NCI-H1930 (cell line): ENCODE measurements around the gene TMEM59.
"Not testable (repeated sequence)": the region's sequence is repeated elsewhere in the genome, so short reads cannot be mapped to it uniquely, and the experiment has no call there.

Source experiments
- DNase-seq, 2 experiments: peaks; one replicate each; lab custom pipeline; 2025; lab: John Stamatoyannopoulos, UW

Gene TMEM59, protein sequence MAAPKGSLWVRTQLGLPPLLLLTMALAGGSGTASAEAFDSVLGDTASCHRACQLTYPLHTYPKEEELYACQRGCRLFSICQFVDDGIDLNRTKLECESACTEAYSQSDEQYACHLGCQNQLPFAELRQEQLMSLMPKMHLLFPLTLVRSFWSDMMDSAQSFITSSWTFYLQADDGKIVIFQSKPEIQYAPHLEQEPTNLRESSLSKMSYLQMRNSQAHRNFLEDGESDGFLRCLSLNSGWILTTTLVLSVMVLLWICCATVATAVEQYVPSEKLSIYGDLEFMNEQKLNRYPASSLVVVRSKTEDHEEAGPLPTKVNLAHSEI

DNA sequence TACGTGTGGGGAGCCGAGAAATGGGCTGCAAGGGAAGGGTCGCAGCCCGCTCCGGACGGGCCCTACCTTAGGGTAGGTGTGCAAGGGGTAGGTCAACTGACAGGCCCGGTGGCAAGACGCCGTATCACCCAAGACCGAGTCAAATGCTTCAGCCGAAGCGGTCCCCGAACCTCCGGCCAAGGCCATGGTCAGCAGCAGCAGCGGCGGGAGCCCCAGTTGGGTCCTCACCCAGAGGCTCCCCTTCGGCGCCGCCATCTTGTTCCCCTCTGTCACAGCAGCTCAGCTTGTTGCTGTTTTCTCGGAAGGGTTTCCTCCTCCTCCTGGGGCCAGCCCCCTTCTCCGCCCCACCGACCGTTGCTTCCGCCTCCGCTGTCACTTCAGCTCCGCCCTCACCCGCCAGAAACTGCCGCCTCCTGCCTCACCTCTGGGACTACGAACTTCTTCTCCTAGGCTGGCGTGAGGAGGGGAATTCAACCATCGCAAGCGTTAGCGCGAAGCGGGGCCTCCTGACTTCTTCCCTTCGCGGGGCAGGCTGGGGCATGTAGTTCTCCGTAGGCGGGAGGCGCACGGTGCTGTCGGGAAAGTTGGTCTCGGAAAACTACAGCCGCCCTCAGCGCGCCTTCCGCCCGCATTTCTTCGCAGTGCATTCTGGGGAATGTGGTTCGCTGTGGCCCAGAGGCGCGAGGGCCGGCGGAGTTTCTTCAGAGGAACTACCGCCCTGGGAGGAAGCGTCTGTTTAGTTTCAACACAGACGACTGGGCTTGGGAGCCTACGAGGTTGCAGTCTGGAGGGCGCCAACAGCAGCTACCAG is at the start of gene TMEM59, which contains the start of gene TCEANC2:
Gene TMEM59, minus strand, starts transcription at position 271 of the 811 bp plus-strand sequence. Its CDS starts 16 bp downstream, at position 255.
Gene TCEANC2, plus strand, starts transcription at position 675 of the 811 bp plus-strand sequence. CDS start 815 bp downstream, outside the sequence.
- peak; percentile 94 to 96 for DNase-seq

GRCh38 chr1:54100500-54100899 is 47.5 kb upstream of the TMEM59 start:
- no peak for DNase-seq

- DNase-seq: no peak
Observed at GRCh38 chr1:54099061-54099610, 46.1 kb upstream of the TMEM59 start.

- DNase-seq: no peak
Observed at GRCh38 chr1:54096877-54097240, 43.9 kb upstream of the TMEM59 start.

DNA sequence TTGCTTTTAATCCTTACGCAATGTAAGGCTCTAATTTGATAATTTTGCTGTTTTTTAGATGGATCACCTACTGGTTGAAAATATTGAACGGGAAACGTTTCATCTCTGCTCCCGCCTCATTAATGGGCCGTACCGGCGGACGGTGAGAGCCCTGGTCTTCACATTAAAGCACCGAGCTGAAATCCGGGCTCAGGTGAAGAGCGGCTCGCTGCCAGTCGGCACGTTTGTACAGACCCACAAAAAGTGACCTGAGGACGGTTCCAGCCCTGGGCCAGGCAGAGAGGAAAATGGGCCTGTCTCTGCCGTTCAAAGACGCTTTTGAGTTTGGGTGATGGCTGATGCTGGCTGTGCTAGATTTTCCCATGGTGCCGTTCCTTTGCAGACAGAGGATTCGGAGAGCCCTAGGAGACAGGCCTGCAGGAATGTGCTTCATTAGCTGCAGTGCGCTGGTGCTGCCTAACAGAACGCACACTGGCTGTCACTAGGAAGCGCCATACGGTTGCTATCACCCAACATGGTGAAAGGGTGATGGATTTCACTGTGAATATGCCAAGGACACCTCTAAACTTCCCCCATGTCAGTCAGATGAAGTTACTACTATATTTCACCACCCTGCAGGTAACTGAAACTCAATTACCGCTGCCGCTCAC is 43.3 kb upstream of the TMEM59 start:
- DNase-seq: no peak

GRCh38 chr1:54095546-54096226 is 42.7 kb upstream of the TMEM59 start:
- no peak for DNase-seq

- DNase-seq: not testable (repeated sequence)
Observed at GRCh38 chr1:54094730-54095105, 41.7 kb upstream of the TMEM59 start.

- no peak for DNase-seq
Observed at GRCh38 chr1:54094001-54094729, 41.2 kb upstream of the TMEM59 start.

DNA sequence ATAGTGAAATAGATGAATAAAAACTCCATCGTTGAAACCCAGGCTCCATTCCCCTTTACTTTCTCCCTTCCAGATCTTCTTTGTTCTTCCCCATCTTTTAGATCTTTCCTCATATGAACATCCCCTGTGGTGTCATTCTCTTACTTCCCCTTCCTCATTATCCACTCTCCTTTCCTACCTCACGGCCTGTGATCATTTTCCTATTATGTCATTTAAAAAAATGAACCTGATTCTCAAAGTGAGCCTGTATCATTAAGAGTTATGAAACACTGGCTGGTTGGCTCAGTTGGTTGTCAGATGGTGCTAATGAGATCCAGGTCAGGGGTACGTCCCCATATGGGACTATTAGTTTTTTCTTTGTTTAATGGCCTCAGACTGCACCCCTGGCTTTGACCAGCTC is 38.7 kb upstream of the TMEM59 start:
- DNase-seq: no peak

GRCh38 chr1:54088385-54088784 is 35.4 kb upstream of the TMEM59 start:
- no peak for DNase-seq

DNA sequence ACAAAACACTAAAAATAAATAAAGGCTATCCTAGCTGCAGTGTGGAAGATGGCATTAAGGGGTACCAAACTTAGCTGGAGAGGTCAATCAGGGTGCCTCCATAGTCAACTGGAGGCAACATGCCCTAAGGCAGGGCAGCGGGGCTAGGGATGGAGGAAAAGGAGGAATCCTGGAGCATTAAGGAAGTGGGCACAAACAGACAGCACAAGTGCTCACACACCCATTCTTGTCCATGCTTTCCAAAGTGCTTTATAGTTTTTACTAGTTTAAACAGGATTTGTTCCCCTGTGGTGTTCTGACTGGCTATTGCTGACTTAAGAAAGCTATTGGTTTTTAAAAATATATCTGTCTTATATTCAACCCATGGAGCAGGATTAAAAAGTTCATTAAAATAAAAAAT is 33.8 kb upstream of the TMEM59 start:
- no peak for DNase-seq

DNA sequence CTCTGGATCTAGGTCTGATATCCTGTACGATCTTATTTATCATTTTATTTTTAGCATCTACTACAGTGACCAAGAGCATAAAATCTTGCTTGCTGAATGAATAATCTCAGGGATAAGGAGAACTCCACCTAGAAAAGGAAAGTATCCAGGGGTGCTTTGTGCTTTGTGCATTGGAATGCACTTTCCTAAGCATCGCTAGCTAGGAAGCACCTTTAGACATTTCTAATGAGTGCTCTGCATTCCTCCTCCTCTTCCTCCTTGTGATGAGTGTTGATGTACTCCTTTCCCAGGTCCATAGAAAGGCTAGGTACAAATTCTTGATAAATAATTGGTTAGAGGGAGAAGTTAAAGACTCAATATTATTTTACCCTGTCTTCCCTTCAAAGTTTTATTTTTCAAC is 31.8 kb upstream of the TMEM59 start:
- no peak for DNase-seq

- peak; percentile 13 to 16 for DNase-seq
Observed at GRCh38 chr1:54081306-54082270, 28.6 kb upstream of the TMEM59 start.

- DNase-seq: no peak
Observed at GRCh38 chr1:54080598-54081049, 27.6 kb upstream of the TMEM59 start.

GRCh38 chr1:54077359-54077758 is 24.4 kb upstream of the TMEM59 start:
- no peak for DNase-seq

DNA sequence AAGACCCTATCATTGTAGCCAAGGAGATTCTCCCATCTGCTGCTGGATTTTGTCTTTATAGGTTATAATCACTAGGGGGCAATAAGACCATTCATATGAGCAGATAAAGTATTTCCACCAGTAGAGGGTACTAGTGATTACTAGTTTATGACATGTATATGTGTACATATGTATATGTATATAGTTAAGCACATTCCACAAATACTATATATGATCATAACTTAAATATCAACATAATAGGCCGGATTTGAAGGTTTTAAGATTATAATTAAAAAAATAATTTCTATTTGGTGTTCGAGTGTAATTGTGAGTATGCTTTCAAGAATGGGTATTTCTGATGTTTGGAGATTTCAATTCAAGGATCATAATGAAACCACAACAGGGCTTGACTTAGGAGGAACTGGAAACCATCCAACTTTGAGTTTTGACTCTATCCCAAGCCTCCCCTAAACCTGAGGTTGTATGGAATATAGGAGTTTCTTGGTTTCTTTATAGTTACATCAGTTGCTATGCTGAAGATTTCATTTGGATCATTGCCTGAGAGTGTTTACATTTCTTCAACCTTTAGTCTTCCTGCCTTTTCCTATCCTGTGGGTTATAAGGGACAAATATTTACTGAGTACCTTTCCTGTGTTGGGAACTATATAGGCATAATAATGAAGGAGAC is 17.3 kb upstream of the TMEM59 start:
- peak; percentile 3 for DNase-seq

- no peak for DNase-seq
Observed at GRCh38 chr1:54069791-54070170, 16.8 kb upstream of the TMEM59 start.

DNA sequence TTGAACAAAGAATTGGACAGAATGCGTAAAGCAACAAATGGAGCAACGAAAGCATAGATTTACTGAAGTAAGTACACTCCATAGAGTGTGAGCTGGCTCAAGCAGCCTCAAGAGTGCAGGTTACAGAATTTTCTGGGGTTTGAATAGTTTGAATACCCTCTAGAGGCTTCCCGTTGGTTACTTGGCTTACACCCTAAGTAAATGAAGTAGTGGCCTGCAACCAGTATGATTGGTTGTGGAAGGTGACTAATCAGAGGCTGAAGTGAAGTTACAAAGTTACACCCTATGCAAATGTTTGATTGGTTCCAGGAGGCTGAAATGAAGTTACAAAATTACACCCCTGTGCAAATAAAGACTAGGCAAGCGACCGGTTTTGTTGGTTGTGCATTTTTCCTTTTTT is 11.3 kb upstream of the TMEM59 start:
- DNase-seq: no peak

GRCh38 chr1:54054438-54054749 is 1.4 kb upstream of the TMEM59 start:
- no peak for DNase-seq
